H9 (cell line): ENCODE data around the gene TMEM97. TPM values are rescaled to one million over a fixed set of nuclear protein-coding genes. Genes with fewer than 3 reads are reported as not detected.

Experiments used
- DNase-seq: peaks from one replicate; pipeline ENCODE4 v3.0.0-alpha.2; 2017
- H2AFZ ChIP-seq: one replicate; pipeline ENCODE4 v1.6.1; 2013; ENCODE audit warnings: mild to moderate bottlenecking, low read length, control low read depth, moderate library complexity
- H2AK5ac ChIP-seq: 2 replicates; pipeline ENCODE4 v1.6.1; 2013; ENCODE audit warnings: low read length, control low read depth, mixed read lengths; ENCODE audit not compliant: insufficient read length
- H2BK120ac ChIP-seq: one replicate; pipeline ENCODE4 v1.6.1; 2013; ENCODE audit warnings: low read depth, mild to moderate bottlenecking, low read length, control low read depth, inconsistent platforms; ENCODE audit not compliant: poor library complexity, severe bottlenecking
- H2BK12ac ChIP-seq: 2 replicates; pipeline ENCODE4 v1.6.1; 2013; ENCODE audit warnings: low read length, control low read depth, mixed read lengths, low read depth; ENCODE audit not compliant: insufficient read length
- H2BK15ac ChIP-seq: 2 replicates; pipeline ENCODE4 v1.6.1; 2013; ENCODE audit warnings: low read depth, low read length, control low read depth
- H2BK20ac ChIP-seq: one replicate; pipeline ENCODE4 v1.6.1; 2013; ENCODE audit warnings: low read depth, mild to moderate bottlenecking, low read length, control low read depth, inconsistent platforms; ENCODE audit not compliant: poor library complexity, severe bottlenecking
- H2BK5ac ChIP-seq: 2 replicates; pipeline ENCODE4 v1.6.1; 2013; ENCODE audit warnings: low read length, control low read depth, mixed read lengths; ENCODE audit not compliant: insufficient read length
- H3K14ac ChIP-seq: 2 replicates; pipeline ENCODE4 v1.6.1; 2013; ENCODE audit warnings: low read length, control low read depth; ENCODE audit not compliant: insufficient read depth
- H3K18ac ChIP-seq: 2 replicates; pipeline ENCODE4 v1.6.1; 2013; ENCODE audit warnings: low read depth, mild to moderate bottlenecking, mixed read lengths, low read length, control low read depth; ENCODE audit not compliant: insufficient read length
- H3K23ac ChIP-seq: 2 replicates; pipeline ENCODE4 v1.6.1; 2013; ENCODE audit warnings: low read length, control low read depth, mixed read lengths, low read depth; ENCODE audit not compliant: insufficient read length
- H3K23me2 ChIP-seq: 2 replicates; pipeline ENCODE4 v1.6.1; 2013; ENCODE audit warnings: low read depth, mild to moderate bottlenecking, mixed read lengths, low read length, control low read depth; ENCODE audit not compliant: insufficient read length, poor library complexity, severe bottlenecking
- H3K27ac ChIP-seq: 2 replicates; pipeline ENCODE4 v1.5.1; 2013; ENCODE audit warnings: low read length, control low read depth, mixed read lengths, low read depth; ENCODE audit not compliant: insufficient read length
- H3K27me3 ChIP-seq: 2 replicates; pipeline ENCODE4 v1.6.1; 2013; ENCODE audit warnings: low read length, control low read depth, inconsistent platforms; ENCODE audit not compliant: insufficient read depth
- H3K4ac ChIP-seq: 2 replicates; pipeline ENCODE4 v1.6.1; 2013; ENCODE audit warnings: low read depth, mild to moderate bottlenecking, control low read depth, inconsistent platforms, low read length, moderate library complexity
- H3K4me1 ChIP-seq: 2 replicates; pipeline ENCODE4 v1.6.1; 2013; ENCODE audit warnings: low read length, control low read depth, inconsistent platforms; ENCODE audit not compliant: insufficient read depth
- H3K4me2 ChIP-seq: 2 replicates; pipeline ENCODE4 v1.6.1; 2013; ENCODE audit warnings: low read length, control low read depth, mixed read lengths; ENCODE audit not compliant: insufficient read length, insufficient read depth
- H3K56ac ChIP-seq: 2 replicates; pipeline ENCODE4 v1.6.1; 2013; ENCODE audit warnings: low read depth, mild to moderate bottlenecking, mixed read lengths, low read length, control low read depth; ENCODE audit not compliant: insufficient read length
- H3K79me1 ChIP-seq: 2 replicates; pipeline ENCODE4 v1.6.1; 2013; ENCODE audit warnings: low read depth, mild to moderate bottlenecking, moderate library complexity, low read length, control low read depth, inconsistent platforms; ENCODE audit not compliant: insufficient read depth, poor library complexity, severe bottlenecking
- H3K79me2 ChIP-seq: 2 replicates; pipeline ENCODE4 v1.6.1; 2013; ENCODE audit warnings: low read length, control low read depth, inconsistent platforms; ENCODE audit not compliant: insufficient read depth
- H3K9ac ChIP-seq: 2 replicates; pipeline ENCODE4 v1.6.1; 2013; ENCODE audit warnings: low read length, control low read depth, mixed read lengths; ENCODE audit not compliant: insufficient read length; ENCODE audit errors: extremely low read depth
- H3K9me3 ChIP-seq: one replicate; pipeline ENCODE4 v1.6.1; 2013; ENCODE audit warnings: low read depth, low read length, inconsistent platforms; ENCODE audit not compliant: control insufficient read depth
- H3T11ph ChIP-seq: one replicate; pipeline ENCODE4 v1.6.1; 2013; ENCODE audit warnings: mild to moderate bottlenecking, low read length, control low read depth, inconsistent platforms
- H4K20me1 ChIP-seq: one replicate; pipeline ENCODE4 v1.6.1; 2013; ENCODE audit not compliant: control insufficient read depth, insufficient read length, insufficient read depth
- H4K5ac ChIP-seq: 2 replicates; pipeline ENCODE4 v1.6.1; 2013; ENCODE audit warnings: low read depth, mild to moderate bottlenecking, mixed read lengths, low read length, control low read depth; ENCODE audit not compliant: insufficient read length
- H4K8ac ChIP-seq: replicated peaks from 2 replicates; pipeline ENCODE4 v1.6.1; 2013; ENCODE audit warnings: low read length, control low read depth, mixed read lengths, low read depth; ENCODE audit not compliant: insufficient read length
- H4K91ac ChIP-seq: 2 replicates; pipeline ENCODE4 v1.6.1; 2013; ENCODE audit warnings: low read depth, mild to moderate bottlenecking, moderate library complexity, mixed read lengths, low read length, control low read depth; ENCODE audit not compliant: insufficient read length
- H3K27ac Mint-ChIP-seq, 3 experiments: 2 replicates in 2 of 3; 3 replicates in 1 of 3; pipeline ENCODE4 v1.8.0; 2020 to 2021; ENCODE audit warnings: mixed read lengths in 3 of 3, mild to moderate bottlenecking in 1 of 3, moderate library complexity in 1 of 3
- H3K27me3 Mint-ChIP-seq: 2 replicates; pipeline ENCODE4 v1.8.0; 2021; ENCODE audit warnings: low read depth, mild to moderate bottlenecking, moderate library complexity, mixed read lengths
- H3K36me3 Mint-ChIP-seq, 3 experiments: 2 replicates in 2 of 3; 3 replicates in 1 of 3; pipeline ENCODE4 v1.8.0; 2020 to 2021; ENCODE audit warnings: low read depth in 3 of 3, mixed read lengths in 3 of 3; ENCODE audit not compliant: insufficient read depth in 1 of 3
- H3K4me1 Mint-ChIP-seq, 2 experiments: 2 replicates each; pipeline ENCODE4 v1.8.0; 2020; ENCODE audit warnings: mixed read lengths in 2 of 2
- H3K4me3 Mint-ChIP-seq, 2 experiments: 2 replicates in 1 of 2; 3 replicates in 1 of 2; pipeline ENCODE4 v1.8.0; 2020 to 2021; ENCODE audit warnings: mild to moderate bottlenecking in 2 of 2, mixed read lengths in 2 of 2, moderate library complexity in 1 of 2
- H3K9me3 Mint-ChIP-seq, 2 experiments: 2 replicates in 1 of 2; 3 replicates in 1 of 2; pipeline ENCODE4 v1.8.0; 2020; ENCODE audit warnings: mild to moderate bottlenecking in 2 of 2, mixed read lengths in 2 of 2, moderate library complexity in 1 of 2
- CTCF ChIP-seq: fragments of 200-600 bp; sonication (generic); conservative IDR thresholded peaks from 3 replicates; pipeline ENCODE4 v1.8.0; 2021; ENCODE audit warnings: antibody characterized with exemption, mild to moderate bottlenecking
- WGBS: extraction: QIAGEN DNeasy Blood & Tissue Kit; methylation state at CpG from one replicate; pipeline ENCODE4 v1.1.7; 2013; ENCODE audit warnings: missing lambda C conversion rate, low lambda C conversion rate, mixed read lengths; ENCODE audit not compliant: insufficient read length; ENCODE audit errors: extremely low coverage; 5-methylcytosine and 5-hydroxymethylcytosine counted together
- total RNA-seq: library from RNA; stranded (reverse); gene quantifications from 2 replicates; pipeline ENCODE4 v1.2.1, GENCODE V29; 2021

The TMEM97 gene
- total RNA-seq, 1 experiment from 2014 or later: 116 TPM

DNA sequence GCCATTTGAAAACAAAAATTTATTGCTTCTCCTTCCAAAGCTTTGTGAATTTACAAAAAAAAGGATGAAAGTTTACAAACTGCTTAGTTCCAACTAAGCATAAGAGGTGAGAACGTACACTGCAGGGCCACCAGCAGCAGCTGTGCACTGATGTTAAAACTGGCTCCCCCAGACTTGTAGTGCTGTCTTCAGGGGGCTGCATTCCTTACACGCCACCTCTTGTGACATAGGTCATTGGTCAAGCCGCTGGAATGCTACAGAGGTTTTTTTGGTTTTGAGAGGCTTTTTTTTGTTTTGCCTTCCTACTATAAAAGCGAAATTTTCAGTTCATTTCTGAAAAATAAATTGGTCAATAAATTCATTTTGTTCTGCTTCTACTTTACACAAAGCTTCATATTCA is 9.3 kb downstream of the TMEM97 start:
- H3K23ac ChIP-seq: no peak overlapping the region
- no peaks in the 10 kb centered on the region for H3K4me1 ChIP-seq
- peaks cover 22 to 44% (median 40%) of the 10 kb centered on the region in 3 experiments; a peak in 6 of 7 replicates for H3K36me3 Mint-ChIP-seq
- H3K9me3 ChIP-seq: no peaks in the 10 kb centered on the region
- no peak overlapping the region for H2BK5ac ChIP-seq
- no peak overlapping the region for H2BK120ac ChIP-seq
- no peak overlapping the region for H3K27ac Mint-ChIP-seq
- peaks cover 3% of the 10 kb centered on the region for H4K20me1 ChIP-seq
- H3K4ac ChIP-seq: no peak overlapping the region
- WGBS: no CpG with 5 or more reads among the region's 4 CpGs
- no peak for TF ChIP-seq CTCF
- DNase-seq: peak; percentile 24
- no peaks in the 10 kb centered on the region for H3K23me2 ChIP-seq
- H2AK5ac ChIP-seq: no peak overlapping the region
- H2BK20ac ChIP-seq: no peak overlapping the region
- H3K4me2 ChIP-seq: no peak overlapping the region
- H4K91ac ChIP-seq: no peak overlapping the region
- no peak overlapping the region for H3K27ac ChIP-seq
- H3T11ph ChIP-seq: no peak overlapping the region
- no peak overlapping the region for H3K4me3 Mint-ChIP-seq
- no peak overlapping the region for H2BK15ac ChIP-seq
- H3K79me1 ChIP-seq: peaks cover 9% of the 10 kb centered on the region
- no peak overlapping the region for H4K5ac ChIP-seq
- no peak overlapping the region for H3K18ac ChIP-seq
- peaks cover 18% of the 10 kb centered on the region; the same call in 1 of the 2 replicates for H3K79me2 ChIP-seq
- no peak overlapping the region for H3K14ac ChIP-seq
- no peaks in the 10 kb centered on the region for H3K27me3 Mint-ChIP-seq
- no peak overlapping the region for H2BK12ac ChIP-seq
- no peaks in the 10 kb centered on the region for H3K27me3 ChIP-seq
- no peak overlapping the region for H3K9ac ChIP-seq
- H3K9me3 Mint-ChIP-seq: no peaks in the 10 kb centered on the region
- H2AFZ ChIP-seq: no peak overlapping the region
- peaks cover 0 to 3% of the 10 kb centered on the region in 2 experiments; a peak in 1 of 4 replicates for H3K4me1 Mint-ChIP-seq
- H4K8ac ChIP-seq: no peak overlapping the region
- no peak overlapping the region for H3K56ac ChIP-seq
